HG02763 (cell line): ENCODE results near the gene CERS1.

ENCODE experiments used
- ATAC-seq: cut with Tn5 transposase; IDR thresholded peaks from one replicate; pipeline ENCODE4 v1.9.1; 2021; ENCODE audit warnings: mild to moderate bottlenecking, moderate library complexity; ENCODE audit not compliant: unreplicated experiment

CERS1 gene

GRCh38 chr19:18858906-18859646, 36.9 kb downstream of the CERS1 start:
- ATAC-seq = no peak

GRCh38 chr19:18857223-18857622, 38.7 kb downstream of the CERS1 start:
- no peak for ATAC-seq

GRCh38 chr19:18856385-18857126, 39.4 kb downstream of the CERS1 start:
- no peak for ATAC-seq

- ATAC-seq = no peak
These were observed 40.1 kb downstream of the CERS1 start for GRCh38 chr19:18855647-18856384.

GRCh38 chr19:18854982-18855381, 41.0 kb downstream of the CERS1 start:
- no peak for ATAC-seq

GRCh38 chr19:18853755-18854427, 42.1 kb downstream of the CERS1 start:
- ATAC-seq = no peak

GRCh38 chr19:18852648-18853047, 43.3 kb downstream of the CERS1 start:
- ATAC-seq = no peak

- ATAC-seq = no peak
These were observed 44.2 kb downstream of the CERS1 start for GRCh38 chr19:18851673-18852325.

GRCh38 chr19:18850471-18851375, 45.2 kb downstream of the CERS1 start:
- no peak for ATAC-seq

GRCh38 chr19:18849838-18850400, 46.0 kb downstream of the CERS1 start:
- ATAC-seq = no peak

GRCh38 chr19:18848878-18849661, 46.9 kb downstream of the CERS1 start:
- no peak for ATAC-seq

- no peak for ATAC-seq
These were observed 48.2 kb downstream of the CERS1 start for GRCh38 chr19:18847549-18848463.

- ATAC-seq = no peak
These were observed 49.0 kb downstream of the CERS1 start for GRCh38 chr19:18846862-18847548.

- ATAC-seq = no peak
These were observed 50.0 kb downstream of the CERS1 start for GRCh38 chr19:18845961-18846360.

GRCh38 chr19:18844806-18845329, 51.1 kb downstream of the CERS1 start:
- ATAC-seq = no peak

- ATAC-seq = no peak
These were observed 52.0 kb downstream of the CERS1 start for GRCh38 chr19:18843960-18844359.

- no peak for ATAC-seq
These were observed 53.8 kb downstream of the CERS1 start for GRCh38 chr19:18842166-18842565.
